ENCODE measurements around the gene IRF3. TPM values are rescaled to one million over a fixed set of nuclear protein-coding genes. Genes with fewer than 3 reads are reported as not detected.

The IRF3 gene
- polyA plus RNA-seq, 3 donors = 29.8 to 115 (median 41.1) TPM

DNA sequence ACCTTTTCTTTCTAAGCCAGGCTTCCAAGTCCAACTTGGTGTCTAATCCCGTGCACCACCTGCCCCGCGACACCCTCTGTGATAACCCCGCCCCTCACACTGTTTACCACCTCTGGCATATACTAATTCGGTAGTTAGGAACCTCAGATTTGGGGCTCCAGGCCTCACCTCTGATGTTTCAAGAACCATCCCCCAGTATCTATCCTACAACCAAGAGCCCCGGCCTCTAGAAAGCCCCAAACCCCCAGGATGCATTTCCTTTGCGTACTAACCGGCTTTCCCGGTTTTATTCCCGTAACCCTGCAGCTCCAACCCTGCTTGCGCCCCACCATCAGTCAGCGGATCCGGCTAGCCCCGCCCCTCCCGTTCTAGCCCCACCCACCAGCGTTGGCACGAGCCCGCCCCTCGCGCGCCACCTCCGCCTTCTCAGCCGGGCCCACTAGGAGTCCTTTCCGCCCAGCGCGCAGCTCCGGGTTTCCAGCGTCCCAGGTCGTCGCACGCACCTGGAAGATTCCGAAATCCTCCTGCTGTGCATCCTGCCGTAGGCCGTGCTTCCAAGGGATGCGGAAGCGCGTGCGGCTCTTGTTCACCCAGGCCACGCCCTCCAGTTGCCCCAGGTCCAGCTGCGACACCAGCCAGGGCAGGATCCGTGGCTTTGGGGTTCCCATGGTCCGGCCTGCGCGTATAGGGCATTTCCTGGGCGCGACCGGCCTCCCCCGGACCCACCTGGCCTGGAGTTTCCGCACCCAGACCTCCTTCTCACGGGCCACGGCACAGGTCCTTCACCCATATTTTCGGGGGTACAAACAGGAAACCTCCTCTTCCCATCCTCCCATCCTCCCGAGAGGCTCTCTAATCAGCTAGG is 1.3 kb downstream of the IRF3 start:
- intact Hi-C loops (cut with micrococcal nuclease) = loop anchor here in 1 of 2 donors (1.0 to 10.0 kb wide), 3 partner anchors 22 to 360 kb away; partner anchors contain the start of genes NOSIP, SCAF1, VRK3 and ZNF473
- Mint-ChIP-seq H3K27ac (peak overlapping the region; percentile 89 to 99 (median 94)), H3K4me1 (peaks cover 32% of the 10 kb centered on the region), H3K36me3 (peaks cover 30 to 42% of the 10 kb centered on the region in 2 donors), H3K27me3 (ENCODE audit: low read depth in 3 of 3) (no peaks in the 10 kb centered on the region), H3K4me3 (peak overlapping the region; percentile 97 to 100), H3K9me3 (peaks cover 0 to 2% (median 0%) of the 10 kb centered on the region in 7 donors)
- Histone ChIP-seq H4K20me1 (ENCODE audit: insufficient read depth, low read length) (peaks cover 47% of the 10 kb centered on the region), H3K79me2 (ENCODE audit: insufficient read depth, low read length) (peaks cover 45% of the 10 kb centered on the region), H2AFZ (ENCODE audit: insufficient read depth, low read depth, low read length, poor library complexity, severe bottlenecking) (peak overlapping the region; percentile 92), H3K27ac (ENCODE audit: low read depth in 1 of 2, low read length in 2 of 2) (peak overlapping the region; percentile 52 to 78), H3K36me3 (replicated peaks in 1 of 2; ENCODE audit: control insufficient read depth in 1 of 2, insufficient read depth in 2 of 2, low read length in 2 of 2) (peaks cover 31 to 39% of the 10 kb centered on the region in 2 donors), H3K9ac (ENCODE audit: insufficient read depth, low read length, poor library complexity, severe bottlenecking) (peak overlapping the region; percentile 64), H3K9me3 (replicated peaks in 1 of 2; ENCODE audit: control insufficient read depth in 1 of 2, insufficient read depth in 1 of 2, low read length in 2 of 2) (no peaks in the 10 kb centered on the region), H3K4me2 (replicated peaks; ENCODE audit: extremely low read depth, low read length, poor library complexity, severe bottlenecking) (peak overlapping the region; percentile 100), H3K4me1 (ENCODE audit: control insufficient read depth in 1 of 2, insufficient read depth in 2 of 2, low read length in 2 of 2) (peaks cover 17 to 35% of the 10 kb centered on the region in 2 donors), H3K4me3 (replicated peaks in 1 of 3; ENCODE audit: low read depth in 2 of 3, low read length in 3 of 3) (peak overlapping the region; percentile 52 to 94 (median 72)), H3K27me3 (ENCODE audit: control insufficient read depth in 2 of 2, insufficient read depth in 2 of 2, low read length in 2 of 2) (no peaks in the 10 kb centered on the region)
- WGBS (ENCODE audit: insufficient coverage) = under 1% methylated on average over 53 of the region's 53 CpGs
- no peak for TF ChIP-seq CTCF (IDR thresholded peaks at IDR 0.05)
- DNase-seq = peak; percentile 65 to 70 (median 69)

- no peaks in the 10 kb centered on the region for H3K27me3 ChIP-seq (ENCODE audit: control insufficient read depth in 2 of 2, insufficient read depth in 2 of 2, low read length in 2 of 2)
- H3K4me3 Mint-ChIP-seq = no peak overlapping the region
- WGBS (ENCODE audit: insufficient coverage) = 94% methylated on average over 9 of the region's 12 CpGs
- H3K4me1 Mint-ChIP-seq = peaks cover 32% of the 10 kb centered on the region
- H3K9me3 ChIP-seq (replicated peaks in 1 of 2; ENCODE audit: control insufficient read depth in 1 of 2, insufficient read depth in 1 of 2, low read length in 2 of 2) = no peaks in the 10 kb centered on the region
- H3K27ac ChIP-seq (ENCODE audit: low read depth in 1 of 2, low read length in 2 of 2) = peak overlapping the region in 1 of 2 donors; percentile 20
- no peaks in the 10 kb centered on the region for H3K27me3 Mint-ChIP-seq (ENCODE audit: low read depth in 3 of 3)
- H3K9ac ChIP-seq (ENCODE audit: insufficient read depth, low read length, poor library complexity, severe bottlenecking) = no peak overlapping the region
- peak overlapping the region in 5 of 7 donors; percentile 41 to 99 (median 84) for H3K27ac Mint-ChIP-seq
- peaks cover 31 to 48% of the 10 kb centered on the region in 2 donors for H3K36me3 Mint-ChIP-seq
- H3K79me2 ChIP-seq (ENCODE audit: insufficient read depth, low read length) = peaks cover 45% of the 10 kb centered on the region
- no peak for TF ChIP-seq CTCF (IDR thresholded peaks at IDR 0.05)
- H3K9me3 Mint-ChIP-seq = peaks cover 0 to 4% (median 0%) of the 10 kb centered on the region in 7 donors
- peaks cover 41 to 51% of the 10 kb centered on the region in 2 donors for H3K36me3 ChIP-seq (replicated peaks in 1 of 2; ENCODE audit: control insufficient read depth in 1 of 2, insufficient read depth in 2 of 2, low read length in 2 of 2)
- H2AFZ ChIP-seq (ENCODE audit: insufficient read depth, low read depth, low read length, poor library complexity, severe bottlenecking) = no peak overlapping the region
- H3K4me2 ChIP-seq (replicated peaks; ENCODE audit: extremely low read depth, low read length, poor library complexity, severe bottlenecking) = no peak overlapping the region
- intact Hi-C loops (cut with micrococcal nuclease) = loop anchor here in 1 of 2 donors (10.0 kb wide), 1 partner anchor 362 kb away; the partner anchor contains the start of genes VRK3 and ZNF473
- DNase-seq = no peak
- peaks cover 17 to 35% of the 10 kb centered on the region in 2 donors for H3K4me1 ChIP-seq (ENCODE audit: control insufficient read depth in 1 of 2, insufficient read depth in 2 of 2, low read length in 2 of 2)
- H3K4me3 ChIP-seq (replicated peaks in 1 of 3; ENCODE audit: low read depth in 2 of 3, low read length in 3 of 3) = peak overlapping the region in 1 of 3 experiments; percentile 94
- peaks cover 56% of the 10 kb centered on the region for H4K20me1 ChIP-seq (ENCODE audit: insufficient read depth, low read length)
Observed at GRCh38 chr19:49663224-49663623, 2.4 kb downstream of the IRF3 start.

All from CD14-positive monocyte (primary cell).